Measurements from ENCODE around the gene WWOX. TPM values are rescaled to one million over a fixed set of nuclear protein-coding genes. Genes with fewer than 3 reads are reported as not detected.

Gene WWOX
- total RNA-seq, 4 donors from 2014 or later = 12.9 to 53.5 (median 25.6) TPM

GRCh38 chr16:79114759-79115158 is 1015.3 kb downstream of the WWOX start:
- no peak for ATAC-seq
- Histone ChIP-seq H3K9me3 (peaks cover 0 to 7% (median 0%) of the 10 kb centered on the region in 3 donors), H3K4me1 (no peaks in the 10 kb centered on the region), H3K27me3 (no peaks in the 10 kb centered on the region), H3K27ac (no peak overlapping the region), H3K4me3 (no peak overlapping the region), H3K36me3 (no peaks in the 10 kb centered on the region)
- WGBS, 2 donors (ENCODE audit: low coverage in 1 of 2) = 58 to 81% methylated on average over 3 to 7 of the region's 8 CpGs
- TF ChIP-seq CTCF (IDR thresholded peaks at IDR 0.05) (no peak), POLR2AphosphoS5 (IDR thresholded peaks at IDR 0.05) (no peak), POLR2A (IDR thresholded peaks at IDR 0.05) (no peak), EP300 (IDR thresholded peaks at IDR 0.05) (no peak)

GRCh38 chr16:79121906-79122305 is 1022.5 kb downstream of the WWOX start:
- H3K27ac ChIP-seq = no peak overlapping the region
- TF ChIP-seq EP300 (IDR thresholded peaks at IDR 0.05) = no peak
- no peak for TF ChIP-seq CTCF (IDR thresholded peaks at IDR 0.05)
- no peak for TF ChIP-seq POLR2AphosphoS5 (IDR thresholded peaks at IDR 0.05)
- TF ChIP-seq POLR2A (IDR thresholded peaks at IDR 0.05) = no peak
- no peaks in the 10 kb centered on the region for H3K27me3 ChIP-seq
- peaks cover 0 to 7% (median 0%) of the 10 kb centered on the region in 3 donors for H3K9me3 ChIP-seq
- no peak overlapping the region for H3K4me3 ChIP-seq
- H3K4me1 ChIP-seq = no peaks in the 10 kb centered on the region
- no peak for ATAC-seq
- 96 to 100% methylated on average over 4 to 9 of the region's 12 CpGs for WGBS, 2 donors (ENCODE audit: low coverage in 1 of 2)
- H3K36me3 ChIP-seq = no peaks in the 10 kb centered on the region

GRCh38 chr16:79122343-79122742 is 1022.9 kb downstream of the WWOX start:
- Histone ChIP-seq H3K4me1 (no peaks in the 10 kb centered on the region), H3K9me3 (peaks cover 0 to 3% (median 0%) of the 10 kb centered on the region in 3 donors), H3K27ac (no peak overlapping the region), H3K27me3 (no peaks in the 10 kb centered on the region), H3K36me3 (no peaks in the 10 kb centered on the region), H3K4me3 (no peak overlapping the region)
- 97 to 100% methylated on average over 1 to 8 of the region's 8 CpGs for WGBS, 2 donors (ENCODE audit: low coverage in 1 of 2)
- ATAC-seq = no peak
- no peak for TF ChIP-seq EP300 (IDR thresholded peaks at IDR 0.05)
- no peak for TF ChIP-seq CTCF (IDR thresholded peaks at IDR 0.05)
- no peak for TF ChIP-seq POLR2A (IDR thresholded peaks at IDR 0.05)
- TF ChIP-seq POLR2AphosphoS5 (IDR thresholded peaks at IDR 0.05) = no peak

- H3K27me3 ChIP-seq = no peaks in the 10 kb centered on the region
- H3K27ac ChIP-seq = no peak overlapping the region
- no peaks in the 10 kb centered on the region for H3K36me3 ChIP-seq
- H3K4me1 ChIP-seq = no peaks in the 10 kb centered on the region
- whole genome bisulfite sequencing, 2 donors (ENCODE audit: low coverage in 1 of 2) = 67 to 76% methylated on average over 9 to 12 of the region's 18 CpGs
- TF ChIP-seq POLR2AphosphoS5 (IDR thresholded peaks at IDR 0.05) = no peak
- no peak for TF ChIP-seq EP300 (IDR thresholded peaks at IDR 0.05)
- TF ChIP-seq CTCF (IDR thresholded peaks at IDR 0.05) = no peak
- no peak for TF ChIP-seq POLR2A (IDR thresholded peaks at IDR 0.05)
- no peak for ATAC-seq
- H3K4me3 ChIP-seq = no peak overlapping the region
- H3K9me3 ChIP-seq = no peaks in the 10 kb centered on the region
Observed at GRCh38 chr16:79124016-79124756, 1024.7 kb downstream of the WWOX start.

GRCh38 chr16:79127766-79128165 is 1028.3 kb downstream of the WWOX start:
- WGBS, 2 donors (ENCODE audit: low coverage in 1 of 2) = 100% methylated on average over 1 of the region's 1 CpG; no CpG with 5 or more reads in 1 of the 2 donors
- peaks cover 0 to 17% (median 0%) of the 10 kb centered on the region in 3 donors for H3K4me1 ChIP-seq
- no peak overlapping the region for H3K27ac ChIP-seq
- H3K4me3 ChIP-seq = no peak overlapping the region
- no peak for ATAC-seq
- no peaks in the 10 kb centered on the region for H3K27me3 ChIP-seq
- TF ChIP-seq CTCF (IDR thresholded peaks at IDR 0.05) = no peak
- no peak for TF ChIP-seq POLR2AphosphoS5 (IDR thresholded peaks at IDR 0.05)
- no peak for TF ChIP-seq POLR2A (IDR thresholded peaks at IDR 0.05)
- no peak for TF ChIP-seq EP300 (IDR thresholded peaks at IDR 0.05)
- no peaks in the 10 kb centered on the region for H3K36me3 ChIP-seq
- no peaks in the 10 kb centered on the region for H3K9me3 ChIP-seq

All from gastroesophageal sphincter (tissue), 4 donors.